Peyer's patch (tissue), 4 donors: Measurements from ENCODE around the gene TBX18. TPM values are rescaled to one million over a fixed set of nuclear protein-coding genes. Genes with fewer than 3 reads are reported as not detected.

Experiments
- DNase-seq, 3 donors: peaks; one replicate each; pipeline ENCODE4 v3.0.0-alpha.2; 2017 to 2019
- H3K27ac ChIP-seq, 4 donors: fragments of 200-600 bp; sonication (generic); one replicate each; pipeline ENCODE4 v1.5.1; 2016 to 2019
- H3K27me3 ChIP-seq, 2 donors: fragments of 200-600 bp; sonication (generic); one replicate each; pipeline ENCODE4 v1.5.1; 2019
- H3K36me3 ChIP-seq, 3 donors: fragments of 200-600 bp; sonication (generic); one replicate each; pipeline ENCODE4 v1.5.1; 2016 to 2019
- H3K4me1 ChIP-seq, 4 donors: fragments of 200-600 bp; sonication (generic); one replicate each; pipeline ENCODE4 v1.5.1; 2016 to 2019
- H3K4me3 ChIP-seq, 4 donors: fragments of 200-600 bp; sonication (generic); 1 replicate in 3 of 4; 2 replicates in 1 of 4; pipeline ENCODE4 v1.5.1; 2016 to 2019; ENCODE audit warnings: mild to moderate bottlenecking in 1 of 4
- H3K9me3 ChIP-seq, 4 donors: fragments of 200-600 bp; sonication (generic); one replicate each; pipeline ENCODE4 v1.5.1; 2016 to 2019; ENCODE audit warnings: mild to moderate bottlenecking in 1 of 4
- CTCF ChIP-seq, 6 experiments: fragments of 450-650 bp in 4 of 6; fragments of 200-600 bp in 2 of 6; sonication (generic) in 1 of 6; IDR thresholded peaks; one replicate each; pipeline ENCODE4 v1.5.1; 2017 to 2019; ENCODE audit warnings: antibody characterized with exemption in 6 of 6, mild to moderate bottlenecking in 3 of 6, moderate library complexity in 1 of 6
- POLR2A ChIP-seq, 2 donors: fragments of 450-650 bp; IDR thresholded peaks; one replicate each; pipeline ENCODE4 v1.5.1; 2017; ENCODE audit warnings: antibody characterized with exemption in 2 of 2, mild to moderate bottlenecking in 2 of 2, moderate library complexity in 2 of 2
- total RNA-seq, 4 donors: library from RNA; depleted of rRNA; stranded (reverse); fragments of >200 nt; gene quantifications; one replicate each; pipeline ENCODE4 v1.1.0, GENCODE V29; 2016

TBX18 gene
- total RNA-seq, 4 donors from 2014 or later, result 0.57 to 4.2 (median 1.9) TPM; not detected in 1

DNA sequence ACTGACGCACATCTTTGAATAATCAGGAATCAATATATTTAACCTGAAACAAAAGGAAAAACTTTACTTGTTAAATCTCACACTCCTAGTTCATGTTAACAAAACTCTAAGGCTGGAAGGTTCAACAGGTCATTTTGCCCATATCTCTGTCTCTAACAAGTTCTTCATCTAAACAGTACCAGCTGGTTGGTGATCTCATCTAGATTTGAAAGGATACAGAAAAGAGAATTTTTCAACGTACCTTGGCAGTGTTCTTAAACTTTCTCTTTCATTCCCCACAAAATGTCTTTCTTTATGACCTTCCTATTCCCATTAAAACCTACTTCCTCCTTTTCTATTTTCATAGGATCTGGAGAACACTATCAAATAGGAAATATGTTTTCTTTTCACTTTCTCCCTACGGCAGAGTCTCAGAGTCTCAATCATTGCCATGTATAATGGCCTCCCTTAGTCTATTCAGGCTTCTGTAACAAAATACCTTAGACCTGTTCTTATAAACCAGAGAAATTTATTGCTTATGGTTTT, 111.3 kb downstream of the TBX18 start:
- no peak for DNase-seq
- Histone ChIP-seq H3K4me1 (no peaks in the 10 kb centered on the region), H3K27me3 (no peaks in the 10 kb centered on the region), H3K4me3 (no peak overlapping the region), H3K36me3 (no peaks in the 10 kb centered on the region), H3K27ac (no peak overlapping the region), H3K9me3 (no peaks in the 10 kb centered on the region)
- TF ChIP-seq POLR2A (IDR thresholded peaks at IDR 0.05) (no peak), CTCF (IDR thresholded peaks at IDR 0.05) (no peak)

DNA sequence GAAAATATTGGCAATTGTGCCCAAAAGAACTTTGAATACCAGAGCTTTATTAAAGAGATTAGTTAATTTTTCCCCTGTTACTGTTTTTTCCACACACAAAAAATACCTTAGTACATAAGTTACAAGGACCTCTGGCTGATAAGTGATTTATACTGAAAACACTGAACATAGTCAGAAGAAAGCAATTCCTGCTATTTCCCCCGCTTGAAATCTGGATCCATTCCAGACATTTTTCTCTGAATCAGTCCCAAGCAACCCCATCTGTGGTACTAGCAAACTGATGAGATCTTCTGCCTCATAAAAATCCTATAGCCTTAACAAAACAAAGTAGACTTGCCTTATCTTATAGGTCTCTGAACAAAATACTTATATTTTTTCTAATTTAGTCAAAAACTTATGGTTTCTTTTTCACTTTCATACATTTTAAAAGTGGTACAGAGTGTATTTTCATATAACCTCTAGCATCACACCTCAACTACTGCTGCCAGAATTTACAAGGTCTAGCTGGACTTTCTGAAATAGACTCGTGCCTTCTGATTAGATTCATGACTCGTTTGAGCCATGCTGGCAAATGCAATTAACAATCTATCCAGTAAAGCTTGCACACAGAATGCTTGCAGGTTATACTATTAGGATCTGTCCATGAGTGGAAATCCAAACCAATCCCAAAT, 111.9 kb downstream of the TBX18 start:
- no peak for DNase-seq
- Histone ChIP-seq H3K36me3 (no peaks in the 10 kb centered on the region), H3K4me1 (no peaks in the 10 kb centered on the region), H3K9me3 (no peaks in the 10 kb centered on the region), H3K27ac (no peak overlapping the region), H3K27me3 (no peaks in the 10 kb centered on the region), H3K4me3 (no peak overlapping the region)
- TF ChIP-seq CTCF (IDR thresholded peaks at IDR 0.05) (no peak), POLR2A (IDR thresholded peaks at IDR 0.05) (no peak)

GRCh38 chr6:84651583-84651982, 112.8 kb downstream of the TBX18 start:
- no peaks in the 10 kb centered on the region for H3K9me3 ChIP-seq
- no peak overlapping the region for H3K4me3 ChIP-seq
- H3K36me3 ChIP-seq, result no peaks in the 10 kb centered on the region
- no peak overlapping the region for H3K27ac ChIP-seq
- H3K27me3 ChIP-seq, result no peaks in the 10 kb centered on the region
- no peak for DNase-seq
- H3K4me1 ChIP-seq, result no peaks in the 10 kb centered on the region
- no peak for TF ChIP-seq CTCF (IDR thresholded peaks at IDR 0.05)
- TF ChIP-seq POLR2A (IDR thresholded peaks at IDR 0.05), result no peak

GRCh38 chr6:84648444-84648843, 116.0 kb downstream of the TBX18 start:
- Histone ChIP-seq H3K4me3 (no peak overlapping the region), H3K36me3 (no peaks in the 10 kb centered on the region), H3K4me1 (no peaks in the 10 kb centered on the region), H3K27ac (no peak overlapping the region), H3K9me3 (no peaks in the 10 kb centered on the region), H3K27me3 (no peaks in the 10 kb centered on the region)
- no peak for TF ChIP-seq POLR2A (IDR thresholded peaks at IDR 0.05)
- TF ChIP-seq CTCF (IDR thresholded peaks at IDR 0.05), result no peak
- no peak for DNase-seq

DNA sequence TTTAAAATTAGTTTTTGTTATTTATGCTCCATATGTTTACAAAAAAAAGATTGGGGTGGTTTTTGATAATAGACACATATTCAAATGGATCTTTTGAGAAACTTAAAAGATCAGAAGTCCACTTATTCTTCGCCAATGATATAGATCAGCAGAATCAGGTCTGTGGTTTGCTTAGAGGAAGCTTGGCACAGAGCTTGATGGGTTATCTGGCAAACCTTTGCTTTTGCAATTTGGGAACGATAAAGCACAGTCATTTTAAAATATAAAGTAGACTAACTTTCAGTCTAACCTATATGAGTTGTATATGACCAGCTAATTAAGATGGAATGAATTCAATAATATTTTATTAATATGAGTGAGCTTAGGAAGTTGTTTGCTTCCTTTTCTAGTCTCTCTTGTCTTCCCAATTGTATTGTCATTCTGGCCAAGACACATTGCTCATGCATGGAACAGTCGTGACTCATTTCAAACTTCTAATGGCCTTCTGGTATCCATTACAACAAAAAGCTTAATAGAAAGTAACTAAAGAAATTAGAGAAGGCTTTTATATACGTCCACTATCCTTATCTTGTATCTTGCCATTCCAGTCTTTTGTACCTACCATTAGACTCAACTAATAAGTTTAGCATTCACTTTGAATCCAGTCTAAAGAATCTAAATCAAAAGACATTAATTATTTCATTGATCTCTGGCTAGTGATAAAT, 118.7 kb downstream of the TBX18 start:
- Histone ChIP-seq H3K27ac (no peak overlapping the region), H3K36me3 (no peaks in the 10 kb centered on the region), H3K4me1 (no peaks in the 10 kb centered on the region), H3K27me3 (no peaks in the 10 kb centered on the region), H3K4me3 (no peak overlapping the region), H3K9me3 (no peaks in the 10 kb centered on the region)
- TF ChIP-seq CTCF (IDR thresholded peaks at IDR 0.05) (no peak), POLR2A (IDR thresholded peaks at IDR 0.05) (no peak)
- DNase-seq, result no peak
